HG02970 (cell line): ENCODE data around the gene FRMD4A.
"Not testable (repeated sequence)": the region's sequence is repeated elsewhere in the genome, so short reads cannot be mapped to it uniquely, and the experiment has no call there.

Experiments used
- ATAC-seq: cut with Tn5 transposase; IDR thresholded peaks from one replicate; pipeline ENCODE4 v1.9.1; 2021; ENCODE audit warnings: mild to moderate bottlenecking, moderate library complexity, moderate number of reproducible peaks; ENCODE audit not compliant: unreplicated experiment, low FRiP score

The FRMD4A gene

DNA sequence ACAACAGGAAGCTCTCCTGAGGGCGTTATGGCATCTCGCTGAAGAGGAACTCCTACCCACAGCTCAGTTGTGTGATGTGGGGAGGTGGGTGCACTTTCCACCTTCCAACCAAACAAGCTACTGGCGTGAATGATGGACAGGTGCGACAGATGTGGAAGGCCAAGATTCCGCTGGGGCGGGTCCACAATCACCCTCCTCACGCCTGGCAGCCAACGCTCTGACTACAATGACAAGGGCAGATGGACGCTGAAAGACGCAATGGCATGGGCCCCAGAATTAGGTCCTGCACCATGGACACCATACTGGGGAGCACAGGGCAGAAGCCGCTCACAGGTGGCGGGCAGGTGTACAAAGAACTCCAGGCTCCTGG is 461.4 kb downstream of the FRMD4A start:
- no peak for ATAC-seq

DNA sequence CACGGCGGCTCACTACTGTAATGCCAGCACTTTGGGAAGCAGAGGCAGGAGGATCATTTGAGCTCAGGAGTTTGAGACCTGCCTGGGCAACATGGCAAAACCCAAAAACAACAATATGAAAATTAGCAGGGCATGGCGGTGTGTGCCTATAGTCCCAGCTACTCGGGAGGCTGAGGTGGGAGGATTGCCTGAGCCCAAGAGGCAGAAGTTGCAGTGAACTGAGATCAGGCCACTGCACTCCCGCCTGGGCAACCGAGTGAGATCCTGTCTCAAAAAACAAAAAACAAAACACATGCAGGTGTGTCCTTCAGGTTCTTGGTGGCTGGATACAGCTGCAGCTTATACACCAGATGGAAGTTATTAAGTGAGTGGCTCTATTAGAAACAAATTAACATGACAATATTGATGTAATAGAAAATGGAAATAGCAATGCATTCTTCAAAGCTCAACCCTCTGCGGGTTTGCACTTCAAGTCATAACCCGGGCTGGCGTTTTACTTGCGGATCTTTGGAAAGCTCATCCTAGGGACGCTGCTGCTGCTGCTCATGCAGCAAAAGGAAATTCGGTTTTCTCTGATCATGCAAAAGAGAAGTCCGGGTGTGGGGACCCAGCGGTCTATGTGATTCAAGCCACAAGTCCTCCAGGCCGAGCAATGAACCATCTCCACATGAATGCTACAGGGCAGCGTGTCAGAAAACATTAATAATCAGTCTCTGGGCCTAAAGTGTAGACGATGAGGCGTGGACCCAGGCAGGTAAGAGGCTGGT is 462.0 kb downstream of the FRMD4A start:
- ATAC-seq, result no peak

DNA sequence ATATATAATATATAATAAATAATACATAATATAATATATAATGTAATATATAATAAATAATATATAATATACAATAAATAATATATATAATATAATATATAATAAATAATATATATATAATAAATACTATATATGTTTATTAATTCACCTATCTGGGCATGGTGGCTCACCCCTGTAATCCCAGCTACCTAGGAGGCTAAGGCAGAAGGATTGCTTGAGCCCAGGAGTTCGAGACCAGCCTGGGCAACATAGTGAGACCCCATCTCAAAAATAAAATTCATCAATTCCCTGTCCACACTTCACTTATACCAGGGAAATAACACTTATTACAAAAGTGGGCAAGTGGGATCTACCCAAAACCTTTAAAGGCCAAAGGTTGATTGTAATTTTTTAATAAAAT is 462.9 kb downstream of the FRMD4A start:
- ATAC-seq, result no peak

DNA sequence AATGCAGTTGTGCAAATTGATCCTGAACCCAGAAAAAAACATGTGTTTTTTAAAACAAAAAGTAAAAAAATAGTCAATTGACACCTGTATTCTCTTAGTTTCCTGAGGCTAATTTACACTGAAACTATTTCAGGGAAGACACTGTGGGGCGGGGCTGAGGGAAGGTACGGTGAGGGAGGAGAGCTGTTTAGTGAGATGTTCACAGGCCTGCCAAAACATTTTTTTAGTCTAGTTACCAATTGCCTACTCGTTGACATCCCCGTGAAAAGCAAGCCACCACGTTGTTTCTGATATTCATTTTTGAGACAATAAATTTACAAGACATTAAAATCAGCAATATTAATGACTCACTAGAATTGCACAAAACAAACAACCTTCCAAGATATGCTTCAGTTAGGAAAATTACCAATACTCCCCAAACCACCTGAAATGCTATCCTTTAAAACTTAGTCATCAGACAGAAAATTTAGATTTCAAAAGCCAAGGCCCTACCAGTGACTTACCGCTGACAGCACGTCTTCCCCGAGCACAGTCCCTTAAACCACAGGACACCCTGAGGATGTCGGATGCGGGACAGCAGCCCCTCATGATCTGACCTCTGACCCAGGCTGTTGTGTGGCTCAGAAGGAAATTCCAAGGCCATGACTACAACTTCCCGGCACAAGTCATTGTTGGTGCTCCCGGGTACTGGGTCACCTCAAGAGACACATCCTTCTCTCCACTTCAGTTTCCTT is 464.8 kb downstream of the FRMD4A start:
- ATAC-seq, result no peak

DNA sequence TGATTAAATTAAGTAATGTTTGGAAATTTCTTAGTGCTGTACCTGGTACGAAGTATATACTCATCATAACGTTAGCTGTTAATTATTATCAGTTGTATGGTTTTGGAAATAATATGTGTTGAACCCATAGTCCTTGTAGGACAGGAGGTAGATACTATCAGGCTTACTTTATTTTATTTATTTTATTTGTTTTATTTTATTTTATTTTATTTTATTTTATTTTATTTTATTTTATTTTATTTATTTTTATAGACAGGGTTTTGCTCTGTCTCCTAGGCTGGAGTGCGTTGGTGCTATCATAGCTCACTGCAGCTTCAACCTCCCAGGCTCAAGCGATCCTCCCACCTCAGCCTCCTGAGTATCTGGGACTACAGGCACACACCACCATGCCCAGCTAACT is 465.5 kb downstream of the FRMD4A start:
- ATAC-seq, result not testable (repeated sequence)

DNA sequence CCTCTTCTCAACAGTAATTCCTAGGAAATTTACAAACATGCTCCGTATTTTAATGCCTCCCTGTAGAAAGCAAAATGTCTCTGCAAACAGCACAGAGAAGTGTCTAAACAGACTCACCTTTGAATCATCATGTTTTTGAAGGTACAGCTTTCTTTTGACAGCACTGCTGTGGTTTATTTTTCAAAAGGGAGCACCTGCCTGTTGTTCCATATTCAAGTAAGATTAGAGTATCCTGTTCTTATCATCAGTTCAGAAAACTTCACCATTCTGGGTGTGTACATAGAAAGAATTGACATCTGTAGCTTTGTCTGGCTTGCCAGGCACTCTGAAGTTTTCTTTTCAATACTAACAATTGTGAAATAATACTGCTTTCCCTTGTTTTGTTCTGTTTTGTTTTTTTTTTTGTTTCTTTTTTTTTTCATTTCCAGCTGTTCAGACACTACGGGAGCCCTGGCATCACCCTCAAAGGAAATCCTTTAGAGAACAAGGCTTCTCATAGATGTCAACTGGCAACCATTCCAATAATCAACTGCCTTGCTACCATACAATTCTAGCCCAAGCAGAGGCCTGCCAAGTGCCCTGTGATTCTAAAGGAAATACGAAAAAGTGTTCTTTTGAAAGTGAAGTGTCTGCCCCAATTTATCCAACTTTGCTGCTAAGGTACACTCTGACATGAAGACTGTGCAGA is 468.0 kb downstream of the FRMD4A start:
- ATAC-seq, result no peak

DNA sequence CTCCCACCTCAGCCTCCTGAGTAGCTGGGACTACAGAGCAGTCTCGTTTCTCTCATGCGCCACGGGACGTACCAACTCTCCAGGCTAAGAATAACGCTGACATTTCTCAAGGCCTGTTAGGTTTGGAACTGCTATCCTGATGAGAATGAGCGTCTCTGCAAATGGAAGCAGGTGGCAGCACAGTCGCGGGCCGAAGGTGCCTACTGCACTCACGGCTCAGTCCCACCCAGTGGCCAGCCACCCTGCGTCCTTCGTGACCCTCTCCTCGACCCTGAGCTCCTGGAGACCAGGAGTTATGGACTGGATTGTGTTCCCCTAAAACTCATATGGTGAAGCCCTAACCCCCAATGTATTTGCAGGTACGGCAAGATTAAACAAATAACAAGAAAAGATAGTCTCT is 469.8 kb downstream of the FRMD4A start:
- ATAC-seq, result no peak

DNA sequence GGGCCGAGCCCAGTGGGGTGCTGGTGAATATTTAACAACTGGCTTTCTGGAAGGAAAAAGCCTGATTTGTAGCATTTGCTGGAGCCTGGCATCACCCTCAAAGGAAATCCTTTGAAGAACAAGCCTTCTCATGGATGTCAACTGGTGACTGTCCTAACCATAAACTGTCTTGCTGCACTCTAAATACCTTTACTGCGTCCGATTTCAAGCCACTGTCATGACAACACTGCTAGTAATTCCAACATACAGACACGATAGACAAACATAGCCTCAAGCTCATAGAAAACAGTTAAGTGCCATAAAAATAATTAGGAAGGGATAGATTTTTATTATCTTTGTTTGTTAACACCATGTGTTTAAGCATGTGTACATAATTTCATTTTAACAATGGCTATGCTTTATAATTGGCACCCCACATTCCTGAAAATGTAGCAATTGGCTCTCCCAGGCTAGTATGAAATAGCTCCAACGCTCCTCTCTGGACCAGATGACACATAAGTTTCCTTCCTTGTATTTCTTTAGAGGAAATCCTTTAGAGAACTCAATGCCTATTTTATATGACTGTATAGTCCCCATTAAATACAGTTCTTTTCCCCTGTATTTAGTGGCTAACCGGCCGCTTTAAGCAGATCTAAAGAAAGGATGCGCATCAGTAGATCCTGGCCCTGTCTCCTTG is 470.6 kb downstream of the FRMD4A start:
- ATAC-seq, result no peak

DNA sequence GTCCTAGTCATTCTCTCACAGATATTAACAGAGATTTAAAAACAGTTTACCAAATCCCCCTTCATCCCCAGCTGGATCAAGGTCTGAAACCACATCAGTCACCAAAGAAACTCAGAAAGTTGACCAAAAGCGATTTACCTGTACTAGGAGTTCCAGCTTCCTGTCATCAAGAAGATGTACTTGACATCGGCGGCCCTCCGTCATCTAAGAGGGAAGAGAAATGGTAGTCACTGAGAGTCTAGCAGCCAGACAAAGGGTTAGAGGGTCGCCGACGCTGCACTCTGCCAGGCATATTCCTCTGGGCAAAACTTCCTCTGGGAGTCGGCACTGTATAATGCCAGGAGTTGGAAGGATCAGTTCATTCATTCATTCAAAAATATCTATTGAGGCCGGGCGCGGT is 472.0 kb downstream of the FRMD4A start:
- no peak for ATAC-seq

DNA sequence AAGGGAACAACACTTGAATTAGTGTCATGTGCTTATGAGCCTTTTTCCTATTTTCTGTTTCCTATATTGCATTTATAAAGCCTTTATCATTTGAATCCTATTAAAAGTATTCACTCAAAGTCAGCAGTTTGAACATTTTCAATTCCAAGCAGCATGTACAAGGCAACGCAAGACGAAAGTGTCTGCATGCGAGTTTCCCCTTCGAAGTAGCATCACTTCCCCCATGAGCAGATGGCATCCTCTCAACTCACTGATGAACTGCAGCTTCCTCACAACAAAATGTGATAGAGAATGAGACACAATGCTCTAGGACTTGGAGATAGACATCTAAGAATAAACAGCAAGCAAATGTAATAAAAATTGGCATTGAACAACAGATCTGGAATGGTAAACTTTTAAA is 473.3 kb downstream of the FRMD4A start:
- no peak for ATAC-seq

DNA sequence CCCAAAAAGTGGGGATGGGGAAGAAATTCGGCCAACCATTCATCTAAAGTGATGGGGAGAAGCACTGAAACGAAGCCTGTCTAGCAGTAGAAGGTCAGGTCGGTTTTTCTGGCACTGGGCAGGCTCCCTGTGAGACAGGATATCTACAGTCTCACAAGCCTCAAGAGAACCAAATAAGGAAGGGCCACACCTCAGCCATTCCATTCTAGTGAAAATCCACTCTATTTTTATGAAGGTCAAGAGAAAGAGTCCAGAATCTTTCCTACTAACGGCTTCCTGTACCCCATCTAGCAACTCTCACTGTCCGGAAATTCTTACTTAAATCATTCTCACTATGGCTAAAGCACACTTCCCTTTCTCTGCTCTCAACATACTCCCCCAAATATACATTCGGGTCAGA is 476.9 kb downstream of the FRMD4A start:
- ATAC-seq, result no peak

DNA sequence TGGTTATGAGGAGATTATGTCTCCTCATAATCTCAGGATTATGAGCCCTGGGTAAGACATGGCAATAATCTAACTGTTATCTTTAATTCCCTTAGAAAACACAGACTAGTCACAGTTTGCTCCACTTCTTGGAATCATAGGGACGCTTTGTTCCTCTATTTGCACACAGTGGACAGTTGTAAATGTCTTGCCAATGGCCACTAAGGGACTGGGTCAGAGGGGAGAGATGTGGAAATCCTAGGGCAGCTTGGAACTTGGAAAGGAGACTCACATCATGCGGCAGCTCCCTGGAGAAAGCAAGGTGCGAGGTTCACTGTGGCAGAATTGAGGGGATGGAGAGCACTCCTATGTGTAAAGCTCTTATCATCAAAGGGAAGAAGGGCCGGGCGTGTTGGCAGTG is 477.9 kb downstream of the FRMD4A start:
- no peak for ATAC-seq

DNA sequence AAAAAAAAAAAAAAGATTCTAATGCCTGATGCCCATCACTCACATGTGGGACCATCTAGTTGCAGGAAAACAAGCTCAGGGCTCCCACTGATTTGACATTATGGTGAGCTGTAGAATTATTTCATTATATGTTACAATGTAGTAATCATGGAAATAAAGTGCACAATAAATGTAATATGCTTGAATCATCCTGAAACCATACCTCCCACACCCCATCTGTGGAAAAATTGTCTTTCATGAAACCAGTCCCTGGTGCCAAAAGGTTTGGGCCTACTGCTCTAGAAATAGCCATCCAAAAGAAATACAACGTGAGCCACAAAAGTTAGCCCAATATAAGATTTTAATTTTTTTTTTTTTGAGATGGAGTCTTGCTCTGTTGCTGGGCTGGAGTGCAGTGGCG is 478.8 kb downstream of the FRMD4A start:
- no peak for ATAC-seq

DNA sequence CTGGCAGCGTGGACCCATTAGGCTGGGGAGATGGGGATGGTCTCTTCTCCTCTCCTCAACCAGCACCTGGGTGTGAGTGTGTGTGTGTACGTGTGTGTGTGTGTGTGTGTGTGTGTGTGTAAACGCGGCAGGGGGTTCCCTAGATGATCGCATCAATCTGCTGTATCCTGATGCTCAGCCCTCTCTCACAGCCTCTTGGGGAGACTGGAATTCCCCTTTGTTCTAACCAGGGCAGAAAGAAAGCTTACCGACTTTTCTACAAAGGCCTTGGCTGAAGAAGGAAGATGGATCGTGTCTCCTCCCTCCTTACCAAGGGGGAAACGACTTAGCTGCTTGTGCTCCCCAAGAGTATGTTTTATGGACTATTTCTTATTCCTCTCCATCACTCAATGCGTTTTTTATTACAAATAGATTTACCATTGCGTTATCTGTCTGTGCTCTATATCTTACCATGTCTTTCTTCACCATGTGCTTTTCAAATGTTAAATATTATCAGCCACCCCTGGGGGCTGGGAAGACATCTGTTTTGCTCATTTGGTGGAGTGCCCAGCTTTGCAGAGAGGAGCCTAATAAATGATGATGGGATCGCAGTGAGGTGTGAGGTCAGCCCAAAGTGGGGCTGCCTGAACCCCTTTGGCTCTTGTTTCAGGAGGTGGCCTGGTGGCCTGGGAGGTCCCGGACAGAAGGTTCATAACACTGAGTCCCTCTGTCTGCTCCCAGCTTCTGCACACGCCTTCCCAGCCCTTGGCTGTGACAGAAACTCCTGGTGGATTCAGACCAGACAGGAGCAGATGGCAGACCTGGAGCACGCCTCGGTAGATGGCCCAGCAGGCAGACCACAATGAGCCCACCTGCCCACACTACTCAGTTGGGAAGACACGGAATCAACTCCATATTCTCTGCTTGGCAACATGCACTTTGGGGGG is 481.9 kb downstream of the FRMD4A start:
- ATAC-seq, result no peak

DNA sequence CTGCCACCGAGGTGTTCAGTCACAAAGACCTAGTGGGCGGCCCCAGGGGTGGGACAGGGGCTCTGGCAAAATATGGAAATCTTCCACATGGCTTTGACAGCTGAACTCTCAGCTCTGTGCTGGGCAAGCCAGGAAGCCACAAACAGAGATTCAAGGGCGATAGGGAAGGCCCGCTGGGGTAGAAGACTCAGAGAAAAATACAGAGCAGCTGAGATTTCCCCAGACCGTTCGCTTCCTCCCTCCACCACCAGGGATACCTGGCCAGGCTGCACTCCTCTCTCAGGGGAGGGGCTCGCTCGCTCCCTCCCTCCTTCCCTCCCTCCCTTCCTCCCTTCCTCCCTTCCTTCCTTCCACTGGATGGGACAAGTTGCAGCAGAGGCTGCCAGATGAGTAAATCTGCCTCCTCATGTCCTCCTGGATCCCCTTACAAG is 483.5 kb downstream of the FRMD4A start:
- no peak for ATAC-seq

DNA sequence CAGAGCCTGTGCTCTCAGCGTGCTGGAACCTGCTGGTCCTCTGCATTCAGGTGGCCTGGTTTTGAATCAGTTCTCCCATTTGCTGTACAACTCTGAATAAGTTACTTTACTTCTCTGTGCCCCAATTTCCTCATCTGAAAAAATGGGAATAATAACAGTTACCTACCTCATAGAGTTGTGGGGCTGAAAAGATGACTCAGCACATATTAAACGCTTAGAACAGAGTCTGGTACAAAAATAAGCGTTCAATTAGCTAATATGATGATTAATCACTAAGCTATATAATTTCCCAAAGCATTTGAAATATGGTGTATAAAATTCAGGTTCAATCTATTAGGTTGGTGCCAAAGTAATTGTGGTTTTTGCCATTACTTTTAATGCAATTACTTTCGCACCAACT is 484.8 kb downstream of the FRMD4A start:
- ATAC-seq, result no peak

DNA sequence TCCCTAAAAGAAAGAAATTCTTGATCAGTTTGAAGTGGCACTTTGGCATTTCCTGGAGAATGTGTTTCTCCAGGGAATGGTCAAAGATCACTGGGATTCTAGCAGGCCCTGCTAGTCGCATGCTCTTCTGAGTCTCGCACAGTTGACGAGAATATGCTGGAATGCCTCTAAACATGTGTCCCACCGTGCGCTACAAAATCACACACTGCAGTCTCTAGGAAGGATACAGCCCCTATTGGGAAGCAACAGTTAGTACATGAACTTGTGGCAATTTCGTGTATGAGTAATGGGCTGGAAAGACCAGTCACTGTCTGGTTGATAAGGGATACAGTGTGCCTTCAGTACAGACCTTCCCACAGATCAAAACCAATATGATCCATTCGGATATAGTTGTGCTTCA is 486.1 kb downstream of the FRMD4A start:
- no peak for ATAC-seq

DNA sequence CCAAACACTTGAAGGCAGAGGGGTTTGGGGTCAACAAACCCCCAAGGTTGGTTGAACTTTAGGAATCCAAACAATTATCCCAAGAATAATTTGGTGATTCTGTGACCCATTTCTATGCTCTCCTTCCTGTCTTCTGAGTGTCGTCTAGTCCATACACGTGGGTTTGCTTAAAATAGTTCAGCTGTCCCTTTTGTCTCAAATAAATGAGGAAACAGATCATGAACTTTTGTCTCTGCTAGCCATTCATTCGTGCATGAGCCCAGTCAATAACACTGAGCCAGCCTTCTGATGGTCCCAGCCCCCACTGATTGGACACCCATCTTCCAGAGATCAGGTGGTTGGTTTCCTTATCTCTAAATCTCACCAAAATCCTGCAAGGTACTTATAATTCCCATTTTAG is 488.6 kb downstream of the FRMD4A start:
- no peak for ATAC-seq

DNA sequence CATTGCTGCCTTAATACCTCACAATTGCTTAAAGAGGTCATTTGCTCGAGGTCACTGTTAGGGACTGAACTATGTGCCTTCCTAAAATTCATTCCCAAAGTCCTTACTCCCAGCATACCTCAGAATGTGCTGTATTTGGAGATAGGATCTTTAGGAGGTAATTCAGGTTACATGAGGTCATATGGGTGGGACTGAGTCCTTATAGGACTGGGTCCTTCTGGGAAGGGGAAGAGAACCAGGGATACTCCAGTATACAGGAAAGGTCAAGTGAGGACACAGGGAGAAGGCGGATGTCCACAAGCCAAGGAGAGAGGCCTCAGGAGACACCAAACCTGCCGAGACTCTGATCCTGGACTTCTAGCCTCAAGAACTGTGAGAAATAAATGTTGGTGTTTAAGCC is 490.7 kb downstream of the FRMD4A start:
- no peak for ATAC-seq

DNA sequence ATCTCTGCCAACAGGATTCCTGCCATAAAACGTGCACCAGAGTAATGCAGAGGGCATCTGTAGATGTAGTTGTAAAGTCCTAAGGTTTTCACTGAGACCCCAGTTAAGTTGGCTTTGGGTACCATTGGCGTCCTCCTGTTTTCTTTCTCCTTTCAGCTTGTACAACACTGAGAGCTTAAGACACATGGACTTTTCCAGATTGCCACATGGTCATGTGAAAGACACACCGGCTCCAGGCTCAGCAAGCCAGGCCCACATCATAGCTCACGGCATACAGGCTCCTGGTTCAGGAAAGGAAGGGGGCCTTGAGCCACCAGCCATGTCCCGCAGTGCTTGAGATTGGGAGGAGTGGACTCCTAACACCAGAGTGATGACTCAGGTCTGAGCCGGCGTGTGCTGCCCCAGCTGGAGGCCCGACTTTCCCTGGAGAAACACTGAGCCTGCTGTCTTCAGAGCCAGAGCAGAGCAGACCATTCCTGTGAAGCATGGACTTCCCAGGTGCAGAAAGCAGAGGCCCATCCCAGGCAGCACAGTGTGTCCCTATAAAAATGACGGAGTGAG is 491.2 kb downstream of the FRMD4A start:
- no peak for ATAC-seq
